Panc1 (cell line): Measurements from ENCODE around the gene PCSK5. TPM values are rescaled to one million over a fixed set of nuclear protein-coding genes. Genes with fewer than 3 reads are reported as not detected.

Experiments
- ATAC-seq: fragments of 200-7000 bp; cut with Tn5 transposase; 2 replicates; pipeline ENCODE4 v1.9.1; 2020; ENCODE audit warnings: mild to moderate bottlenecking, moderate library complexity
- BruUV-seq: library from RNA; stranded (reverse); fragments of 400-500 nt; replicated peaks from 2 replicates; lab custom pipeline; 2021; lab: Mats Ljungman, UMichigan
- CTCF ChIA-PET: fragments of 300-600 bp; sonication (Branson Sonifier 250); formaldehyde crosslinking; loops from one replicate; lab custom pipeline; 2022; ENCODE audit warnings: antibody characterized with exemption; lab: Charles Lee
- POLR2A ChIA-PET: fragments of 300-600 bp; sonication (Branson Sonifier 250); formaldehyde crosslinking; loops from one replicate; lab custom pipeline; 2022; ENCODE audit warnings: antibody characterized with exemption; lab: Charles Lee
- DNase-seq: peaks from one replicate; pipeline ENCODE4 v3.0.0-alpha.2; 2010; ENCODE audit warnings: low read depth, low spot score
- H3K27ac ChIP-seq: 2 replicates; pipeline ENCODE4 v1.5.1; 2011; ENCODE audit warnings: mild to moderate bottlenecking, low read length, inconsistent platforms
- H3K27me3 ChIP-seq: fragments of 200-500 bp; sonication (Bioruptor generic); 2 replicates; pipeline ENCODE4 v1.6.0; 2014; ENCODE audit warnings: low read length, inconsistent platforms; ENCODE audit not compliant: control insufficient read depth, insufficient read depth
- H3K36me3 ChIP-seq: fragments of 200-500 bp; sonication (Bioruptor generic); 2 replicates; pipeline ENCODE4 v1.5.1; 2014; ENCODE audit warnings: inconsistent platforms, mild to moderate bottlenecking, low read length, moderate library complexity; ENCODE audit not compliant: control insufficient read depth, insufficient read depth
- H3K4me1 ChIP-seq: 2 replicates; pipeline ENCODE4 v1.5.1; 2011; ENCODE audit warnings: inconsistent platforms, mild to moderate bottlenecking, low read length, moderate library complexity; ENCODE audit not compliant: control insufficient read depth, insufficient read depth
- H3K4me3 ChIP-seq, 2 experiments: 2 replicates each; pipeline ENCODE4 v1.5.1; 2011 to 2012; ENCODE audit warnings: low read depth in 2 of 2, low read length in 2 of 2, mild to moderate bottlenecking in 2 of 2, inconsistent platforms in 1 of 2, moderate library complexity in 1 of 2
- H3K9me3 ChIP-seq: fragments of 200-500 bp; sonication (Bioruptor generic); 2 replicates; pipeline ENCODE4 v1.5.1; 2014; ENCODE audit warnings: low read depth, mild to moderate bottlenecking, inconsistent platforms, low read length, moderate library complexity; ENCODE audit not compliant: control insufficient read depth, insufficient read depth
- CTCF ChIP-seq: fragments of 450-650 bp; IDR thresholded peaks from 2 replicates; pipeline ENCODE4 v1.5.1; 2017; ENCODE audit warnings: mild to moderate bottlenecking
- POLR2AphosphoS5 ChIP-seq: IDR thresholded peaks from 2 replicates; pipeline ENCODE4 v1.6.1; 2012; ENCODE audit warnings: mild to moderate bottlenecking, low read depth, low read length, moderate library complexity
- REST ChIP-seq, 2 experiments: IDR thresholded peaks; 2 replicates each; pipeline ENCODE4 v1.6.1; 2011 to 2012; ENCODE audit warnings: low read depth in 2 of 2, control low read depth in 1 of 2, low read length in 1 of 2, mild to moderate bottlenecking in 1 of 2, moderate library complexity in 1 of 2; ENCODE audit not compliant: insufficient read depth in 1 of 2
- SIN3A ChIP-seq: IDR thresholded peaks from 2 replicates; pipeline ENCODE4 v1.6.1; 2012; ENCODE audit warnings: low read depth, mild to moderate bottlenecking, low read length, moderate library complexity, borderline replicate concordance; ENCODE audit not compliant: insufficient read depth
- TCF7L2 ChIP-seq: IDR thresholded peaks from 2 replicates; pipeline ENCODE4 v1.6.1; 2011; ENCODE audit warnings: mild to moderate bottlenecking, low read depth, low read length, inconsistent platforms
- in situ Hi-C: cut with HindIII; loops from 2 replicates; pipeline ENCODE4 v1.10.0; 2016; ENCODE audit warnings: low sequenced_read_pairs, low pct_unique_long_range_greater_than_20kb
- intact Hi-C: fragments of 100-400 bp; cut with micrococcal nuclease; formaldehyde crosslinking; loops from one replicate; pipeline ENCODE4 v1.10.0; 2022; ENCODE audit not compliant: unreplicated experiment
- total RNA-seq: library from RNA; stranded (reverse); gene quantifications from one replicate; pipeline ENCODE4 v1.2.1, GENCODE V29; 2021; ENCODE audit not compliant: unreplicated experiment

PCSK5 gene
- total RNA-seq, 1 experiment from 2014 or later, result 0.21 TPM

- H3K27ac ChIP-seq, result no peak overlapping the region
- POLR2A ChIA-PET, result no interaction called here
- no TSS peak for BruUV-seq
- ATAC-seq (no peak), DNase-seq (no peak)
- no peaks in the 10 kb centered on the region for H3K27me3 ChIP-seq
- TF ChIP-seq REST (IDR thresholded peaks at IDR 0.05; ENCODE audit: insufficient read depth in 1 of 2, low read depth in 2 of 2, low read length in 1 of 2) (no peak), SIN3A (no peak), TCF7L2 (no peak), CTCF (no peak), POLR2AphosphoS5 (no peak)
- H3K36me3 ChIP-seq, result no peaks in the 10 kb centered on the region
- intact Hi-C loops (no loop called here), in situ Hi-C loops (no loop called here)
- CTCF ChIA-PET, result no interaction called here
- no peaks in the 10 kb centered on the region for H3K4me1 ChIP-seq
- no peaks in the 10 kb centered on the region for H3K9me3 ChIP-seq
- no peak overlapping the region for H3K4me3 ChIP-seq
Measured at GRCh38 chr9:76018761-76019160, 128.3 kb downstream of the PCSK5 start.

- ATAC-seq (no peak), DNase-seq (no peak)
- ChIA-PET CTCF (no interaction called here), POLR2A (no interaction called here)
- no peaks in the 10 kb centered on the region for H3K36me3 ChIP-seq
- in situ Hi-C loops (no loop called here), intact Hi-C loops (no loop called here)
- no peaks in the 10 kb centered on the region for H3K27me3 ChIP-seq
- H3K27ac ChIP-seq, result no peak overlapping the region
- no peaks in the 10 kb centered on the region for H3K4me1 ChIP-seq
- TF ChIP-seq REST (IDR thresholded peaks at IDR 0.05; ENCODE audit: insufficient read depth in 1 of 2, low read depth in 2 of 2, low read length in 1 of 2), result no peak
- TF ChIP-seq TCF7L2, result no peak
- TF ChIP-seq POLR2AphosphoS5, result no peak
- TF ChIP-seq CTCF, result no peak
- no peak for TF ChIP-seq SIN3A
- no peaks in the 10 kb centered on the region for H3K9me3 ChIP-seq
- no TSS peak for BruUV-seq
- no peak overlapping the region for H3K4me3 ChIP-seq
Measured at GRCh38 chr9:76020652-76021051, 130.2 kb downstream of the PCSK5 start.
